ENCODE data around the gene PKIB. TPM values are rescaled to one million over a fixed set of nuclear protein-coding genes. Genes with fewer than 3 reads are reported as not detected.

Gene PKIB
- total and polyA plus RNA-seq, 2 of the 4 experiments (the other 2 are of a cell fraction) = 6.3 to 13.1 TPM

DNA sequence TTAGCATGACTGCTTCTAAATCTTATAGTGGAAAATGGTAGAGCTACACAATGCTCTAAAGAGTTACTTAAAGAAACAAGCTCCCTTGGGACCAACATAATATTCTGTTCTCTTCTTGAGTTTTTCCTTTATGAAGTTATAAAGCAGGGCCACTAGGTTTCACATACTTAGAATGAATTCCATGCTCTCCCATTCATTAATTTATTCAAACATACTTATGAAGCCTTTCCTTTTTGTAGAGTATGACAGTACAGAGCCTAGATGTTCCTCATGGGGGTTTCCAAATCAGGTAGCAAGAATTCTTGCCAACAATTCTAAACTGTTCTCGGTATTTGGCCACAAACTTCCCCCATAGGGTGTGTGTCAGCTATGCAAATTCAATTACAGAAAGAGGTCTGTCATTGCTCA, 148.7 kb downstream of the PKIB start:
- no peak overlapping the region for H3K14ac ChIP-seq (replicated peaks; ENCODE audit: low read depth, low read length)
- H3K36me3 ChIP-seq (ENCODE audit: control insufficient read depth, insufficient read depth, low read length) = no peaks in the 10 kb centered on the region
- in situ Hi-C loops (cut with MboI; ENCODE audit: low sequenced_read_pairs) (no loop called here), intact Hi-C loops (cut with micrococcal nuclease) (no loop called here), dilution Hi-C loops (cut with HindIII; ENCODE audit: low sequenced_read_pairs, unreplicated experiment) (no loop called here)
- no peak overlapping the region for H2BK5ac ChIP-seq (ENCODE audit: low read depth, low read length, poor library complexity, severe bottlenecking)
- H3K9me1 ChIP-seq (ENCODE audit: insufficient read depth, low read length) = no peaks in the 10 kb centered on the region
- no TSS peak for BruUV-seq (replicated peaks)
- no peak overlapping the region for H2BK20ac ChIP-seq (ENCODE audit: low read depth, low read length)
- H3K23ac ChIP-seq (ENCODE audit: low read depth, low read length) = no peak overlapping the region
- H4K5ac ChIP-seq (ENCODE audit: low read depth, low read length) = no peak overlapping the region
- H3K79me1 ChIP-seq (ENCODE audit: low read depth in 1 of 2, low read length in 2 of 2) = no peaks in the 10 kb centered on the region
- DNase-seq = no peak
- H3K56ac ChIP-seq (ENCODE audit: extremely low read depth, insufficient read depth, low read length) = no peak overlapping the region
- H3K18ac ChIP-seq (ENCODE audit: low read depth, low read length) = no peak overlapping the region
- no peak overlapping the region for H2AK9ac ChIP-seq (replicated peaks; ENCODE audit: low read depth, low read length, poor library complexity)
- H3K27me3 ChIP-seq (ENCODE audit: control insufficient read depth, insufficient read depth, low read length) = no peaks in the 10 kb centered on the region
- H3K9ac ChIP-seq (ENCODE audit: low read depth, low read length) = no peak overlapping the region
- H3K4me1 ChIP-seq (ENCODE audit: control insufficient read depth, insufficient read depth, low read length) = no peaks in the 10 kb centered on the region
- no CpG with 5 or more reads among the region's 1 CpG for WGBS, 2 experiments (ENCODE audit: extremely low coverage in 2 of 2, insufficient read length in 1 of 2)
- no peak overlapping the region for H3K4me3 ChIP-seq (ENCODE audit: insufficient read depth, low read depth, low read length)
- no peaks in the 10 kb centered on the region for H3K9me3 ChIP-seq (ENCODE audit: control insufficient read depth, insufficient read depth, low read length)
- H3K4ac ChIP-seq (ENCODE audit: low read depth, low read length) = no peak overlapping the region
- no peaks in the 10 kb centered on the region for H4K20me1 ChIP-seq (ENCODE audit: insufficient read depth, low read length)
- H2BK120ac ChIP-seq (ENCODE audit: low read depth, low read length) = no peak overlapping the region
- H2BK15ac ChIP-seq (ENCODE audit: low read depth, low read length) = no peak overlapping the region
- H4K91ac ChIP-seq (ENCODE audit: insufficient read depth, low read depth, low read length) = no peak overlapping the region
- H2AFZ ChIP-seq (replicated peaks; ENCODE audit: low read length, poor library complexity) = no peak overlapping the region
- H3K4me2 ChIP-seq (ENCODE audit: low read depth, low read length) = no peak overlapping the region
- no peak overlapping the region for H4K8ac ChIP-seq (ENCODE audit: low read depth in 2 of 2, low read length in 2 of 2)
- H2AK5ac ChIP-seq (ENCODE audit: low read depth, low read length) = no peak overlapping the region
- TF ChIP-seq CHD1 (IDR thresholded peaks at IDR 0.05; ENCODE audit: low read depth, low read length) (no peak), POLR2A (IDR thresholded peaks at IDR 0.05; ENCODE audit: low read depth, low read length) (no peak), MXI1 (IDR thresholded peaks at IDR 0.05; ENCODE audit: borderline replicate concordance, low read depth, low read length) (no peak), RCOR1 (IDR thresholded peaks at IDR 0.05; ENCODE audit: insufficient replicate concordance, low read length) (no peak), ELK1 (IDR thresholded peaks at IDR 0.05; ENCODE audit: borderline replicate concordance, low read depth, low read length) (no peak), MAZ (IDR thresholded peaks at IDR 0.05; ENCODE audit: borderline replicate concordance, low read depth, low read length) (no peak), NFE2L2 (IDR thresholded peaks at IDR 0.05; ENCODE audit: low read depth, low read length) (no peak), RFX5 (IDR thresholded peaks at IDR 0.05; ENCODE audit: low read depth, low read length) (no peak), CEBPB (IDR thresholded peaks at IDR 0.05; ENCODE audit: low read depth, low read length) (no peak)
- TF ChIP-seq, protein P1, sequence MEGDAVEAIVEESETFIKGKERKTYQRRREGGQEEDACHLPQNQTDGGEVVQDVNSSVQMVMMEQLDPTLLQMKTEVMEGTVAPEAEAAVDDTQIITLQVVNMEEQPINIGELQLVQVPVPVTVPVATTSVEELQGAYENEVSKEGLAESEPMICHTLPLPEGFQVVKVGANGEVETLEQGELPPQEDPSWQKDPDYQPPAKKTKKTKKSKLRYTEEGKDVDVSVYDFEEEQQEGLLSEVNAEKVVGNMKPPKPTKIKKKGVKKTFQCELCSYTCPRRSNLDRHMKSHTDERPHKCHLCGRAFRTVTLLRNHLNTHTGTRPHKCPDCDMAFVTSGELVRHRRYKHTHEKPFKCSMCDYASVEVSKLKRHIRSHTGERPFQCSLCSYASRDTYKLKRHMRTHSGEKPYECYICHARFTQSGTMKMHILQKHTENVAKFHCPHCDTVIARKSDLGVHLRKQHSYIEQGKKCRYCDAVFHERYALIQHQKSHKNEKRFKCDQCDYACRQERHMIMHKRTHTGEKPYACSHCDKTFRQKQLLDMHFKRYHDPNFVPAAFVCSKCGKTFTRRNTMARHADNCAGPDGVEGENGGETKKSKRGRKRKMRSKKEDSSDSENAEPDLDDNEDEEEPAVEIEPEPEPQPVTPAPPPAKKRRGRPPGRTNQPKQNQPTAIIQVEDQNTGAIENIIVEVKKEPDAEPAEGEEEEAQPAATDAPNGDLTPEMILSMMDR (conservative IDR thresholded peaks at IDR 0.05; ENCODE audit: low read depth, low read length) = no peak
- no peak for ATAC-seq (ENCODE audit: low read depth)
- POLR2A ChIA-PET (ENCODE audit: unreplicated experiment) = no interaction called here
- CTCF ChIA-PET = no interaction called here
- H3K27ac ChIP-seq (ENCODE audit: insufficient read depth, low read length) = no peak overlapping the region

Measured in IMR-90 (cell line).